NOMO-1 (cell line): Measurements from ENCODE around the gene PROX2.

Experiments
- DNase-seq, 2 experiments: peaks; one replicate each; lab custom pipeline; 2025; ENCODE audit not compliant: unreplicated experiment in 2 of 2; lab: John Stamatoyannopoulos, UW

Gene PROX2

GRCh38 chr14:74910556-74910955, 34.6 kb upstream of the PROX2 start:
- DNase-seq: no peak

DNA sequence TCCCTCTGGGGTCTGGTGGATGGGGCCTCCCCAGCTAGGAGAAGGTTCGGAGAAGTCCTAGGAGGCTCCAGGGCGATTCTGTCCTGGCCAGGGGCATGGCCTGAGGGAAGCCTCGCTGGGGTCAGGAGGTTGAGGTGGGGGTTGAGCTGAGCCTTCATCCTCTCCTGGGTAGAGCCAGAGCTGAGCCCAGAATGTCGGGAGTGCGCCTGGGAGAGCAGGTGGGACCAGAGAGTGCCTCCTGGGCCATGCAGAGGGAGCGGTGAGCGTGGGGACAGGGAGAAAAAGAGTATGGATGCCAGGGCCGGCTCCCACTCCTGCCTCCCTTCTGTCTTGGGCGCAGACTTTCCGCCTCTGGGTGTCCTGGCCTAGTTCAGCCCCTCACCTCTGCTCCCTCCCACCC, 34.0 kb upstream of the PROX2 start:
- DNase-seq: no peak

DNA sequence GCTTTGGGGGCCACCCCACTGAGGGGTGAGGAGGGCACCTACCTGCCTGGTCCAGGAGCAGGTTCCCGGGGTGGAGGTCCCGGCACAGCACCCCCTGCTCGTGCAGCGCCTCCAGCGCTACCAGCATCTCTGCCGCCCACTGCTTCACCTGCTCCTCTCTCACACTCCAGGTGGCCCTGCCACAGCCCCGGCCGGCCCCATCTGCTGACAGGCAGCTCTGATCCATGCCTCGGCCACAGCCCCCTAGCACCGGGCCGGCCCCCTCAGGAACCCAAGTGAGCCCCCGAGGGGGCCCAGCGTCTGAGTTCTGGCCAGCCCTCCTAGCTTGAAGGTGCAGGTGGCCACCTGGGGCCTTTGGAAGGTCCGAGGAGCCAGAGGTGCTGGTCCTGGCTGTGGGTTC, 33.6 kb upstream of the PROX2 start:
- DNase-seq: no peak

- no peak for DNase-seq
Measured at GRCh38 chr14:74908861-74909341, 33.0 kb upstream of the PROX2 start.

- DNase-seq: no peak
Measured at GRCh38 chr14:74907744-74908143, 31.8 kb upstream of the PROX2 start.

- no peak for DNase-seq
Measured at GRCh38 chr14:74906925-74907521, 31.1 kb upstream of the PROX2 start.

- peak; percentile 14 to 21 for DNase-seq
Measured at GRCh38 chr14:74905595-74906142, 29.7 kb upstream of the PROX2 start.

GRCh38 chr14:74904635-74905503, 28.9 kb upstream of the PROX2 start:
- no peak for DNase-seq

GRCh38 chr14:74902941-74903705, 27.2 kb upstream of the PROX2 start:
- DNase-seq: no peak

GRCh38 chr14:74898694-74899093, 22.7 kb upstream of the PROX2 start:
- DNase-seq: no peak

- DNase-seq: no peak
Measured at GRCh38 chr14:74898083-74898482, 22.1 kb upstream of the PROX2 start.

GRCh38 chr14:74897642-74898041, 21.7 kb upstream of the PROX2 start:
- no peak for DNase-seq

DNA sequence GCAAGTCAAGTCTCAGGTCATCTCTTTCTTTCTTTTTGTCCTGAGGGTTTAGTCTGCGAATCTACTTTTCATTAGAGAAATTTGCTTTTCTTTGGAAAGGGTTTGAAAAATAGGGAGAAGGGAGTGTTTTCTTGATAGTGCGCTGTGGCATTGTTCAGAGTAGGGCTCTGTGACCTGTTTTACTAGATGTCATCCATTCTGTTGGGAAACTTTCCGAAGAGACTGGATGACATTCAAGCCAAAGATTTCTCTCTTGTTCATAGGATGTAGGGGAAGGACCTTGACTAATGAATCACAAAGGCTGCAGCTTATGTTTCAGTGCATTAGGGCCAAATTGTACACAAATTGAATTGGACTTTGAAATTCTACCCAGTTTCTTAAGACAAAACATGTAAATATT, 20.5 kb upstream of the PROX2 start:
- no peak for DNase-seq

DNA sequence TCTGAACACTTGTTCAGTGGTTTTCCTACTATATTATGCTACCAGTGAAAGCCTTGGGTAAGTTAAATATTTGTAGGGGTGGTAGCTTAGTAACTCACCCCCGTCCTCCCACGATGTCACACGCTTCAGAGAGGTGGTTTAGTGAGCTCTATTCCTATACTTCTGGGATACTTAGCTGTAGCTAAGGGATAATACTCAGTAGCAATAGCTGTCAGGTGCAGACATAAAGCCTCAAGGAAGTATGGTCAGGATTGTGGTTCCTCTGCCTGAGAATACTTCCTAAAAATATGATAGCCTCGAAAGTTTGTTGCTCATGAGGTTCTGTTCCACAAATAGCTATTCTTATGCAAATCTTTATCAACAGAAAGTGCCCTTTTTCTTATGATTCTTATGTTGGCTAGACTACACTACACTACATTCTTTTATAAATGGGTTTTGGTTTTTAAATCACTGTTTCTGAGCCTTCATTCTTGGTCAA, 17.7 kb upstream of the PROX2 start:
- peak; percentile 9 to 80 for DNase-seq

GRCh38 chr14:74892745-74893144, 16.8 kb upstream of the PROX2 start:
- DNase-seq: peak in 1 of 2 experiments; percentile 10

DNA sequence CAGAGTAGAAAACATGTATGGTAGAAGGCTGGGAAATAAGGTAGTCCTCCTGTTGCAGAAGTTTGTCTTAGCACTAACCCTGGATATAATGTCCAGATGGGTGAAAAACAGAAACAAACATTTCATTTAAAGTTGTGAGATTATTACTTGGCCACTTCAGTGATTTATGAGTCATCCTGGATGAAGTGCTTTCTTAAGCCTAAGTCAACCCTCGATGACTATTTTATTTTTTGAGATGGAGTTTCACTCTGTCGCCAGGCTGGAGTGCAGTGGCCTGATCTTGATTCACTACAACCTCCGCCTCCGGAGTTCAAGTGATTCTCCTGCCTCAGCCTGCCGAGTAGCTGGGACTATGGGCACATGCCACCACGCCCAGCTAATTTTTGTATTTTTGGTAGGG, 15.9 kb upstream of the PROX2 start:
- no peak for DNase-seq

DNA sequence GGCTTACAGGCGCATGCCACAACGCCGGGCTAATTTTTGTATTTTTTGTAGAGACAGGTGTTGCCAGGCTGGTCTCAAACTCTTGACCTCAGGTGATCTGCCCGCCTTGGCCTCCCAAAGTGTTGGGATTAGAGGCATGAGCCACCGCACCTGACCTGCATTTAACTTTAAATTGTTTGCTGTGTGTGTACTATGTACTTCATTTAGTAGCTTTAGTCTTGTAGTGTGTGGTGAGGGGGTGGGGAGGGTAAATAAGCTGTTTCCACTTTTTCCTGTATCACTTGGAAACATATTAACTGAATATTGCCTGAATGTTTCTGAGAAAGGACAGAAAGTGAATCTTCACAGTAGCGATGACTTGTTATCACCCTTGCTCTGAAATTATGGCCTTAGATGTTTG, 14.3 kb upstream of the PROX2 start:
- no peak for DNase-seq

DNA sequence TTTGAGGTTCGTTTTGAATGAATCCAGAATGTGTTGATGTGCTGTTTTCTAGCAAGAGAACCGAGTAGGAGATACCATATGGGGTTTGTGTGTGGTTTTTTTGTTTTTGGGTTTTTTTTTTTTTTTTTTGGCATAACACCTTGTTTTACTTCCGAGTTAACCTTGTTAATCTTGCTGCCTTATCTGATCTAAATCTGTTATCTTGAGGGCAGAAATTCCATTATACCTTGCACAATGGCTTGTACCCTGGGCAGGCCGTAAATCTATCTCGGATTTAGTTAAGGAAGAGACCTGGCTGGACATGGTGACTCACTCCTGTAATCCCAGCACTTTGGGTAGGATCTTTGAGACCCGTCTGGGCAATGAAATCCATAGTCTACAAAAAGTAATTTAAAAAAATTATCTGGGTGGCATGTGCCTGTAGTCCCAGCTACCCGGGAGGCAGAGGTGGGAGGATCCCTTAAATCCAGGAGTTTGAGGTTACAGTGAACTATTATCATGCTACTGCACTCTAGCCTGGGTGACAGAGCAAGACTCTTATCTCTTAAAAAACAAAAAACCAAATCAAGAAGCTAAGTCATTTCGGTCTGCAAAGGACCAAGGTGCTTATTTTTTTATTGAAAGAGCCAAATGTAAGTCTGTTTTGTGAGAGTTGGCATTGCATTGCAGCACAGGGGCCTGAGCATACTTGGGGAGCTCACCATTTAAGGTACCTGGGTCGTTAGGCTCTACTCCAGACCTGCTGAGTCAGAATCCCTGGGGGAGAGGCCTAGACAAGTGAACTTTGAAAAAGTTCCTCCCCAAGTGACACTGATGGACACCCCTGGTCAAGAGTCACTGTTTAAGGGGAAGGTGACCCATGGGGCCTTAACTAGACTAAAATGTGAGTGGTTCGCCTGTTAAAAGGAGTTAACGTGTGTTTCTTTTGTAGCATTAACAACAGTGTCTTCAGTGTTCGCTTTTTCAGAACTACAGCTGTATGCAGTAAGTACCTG, 12.5 kb upstream of the PROX2 start:
- DNase-seq: no peak

DNA sequence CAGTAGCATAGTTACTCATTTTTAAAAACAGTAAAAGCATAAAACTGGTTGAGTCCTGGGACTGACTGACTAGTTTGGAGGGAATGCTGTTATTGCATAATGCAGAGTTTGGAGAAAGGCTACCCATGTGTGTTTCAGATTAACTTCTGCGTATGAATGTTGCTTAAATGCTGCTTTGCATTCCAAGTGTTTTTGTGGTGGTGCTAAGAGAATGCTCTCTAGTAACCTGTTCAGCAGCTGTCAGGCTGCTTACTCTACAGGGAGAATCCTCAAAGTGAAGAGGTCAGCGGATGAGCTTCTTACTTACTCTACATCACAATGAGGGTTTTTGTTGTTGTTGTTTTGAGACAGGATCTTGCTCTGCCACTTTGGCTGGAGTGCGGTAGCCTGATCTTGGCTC, 10.1 kb upstream of the PROX2 start:
- no peak for DNase-seq
